ENCODE data around the gene DRAXIN.

The DRAXIN gene

DNA sequence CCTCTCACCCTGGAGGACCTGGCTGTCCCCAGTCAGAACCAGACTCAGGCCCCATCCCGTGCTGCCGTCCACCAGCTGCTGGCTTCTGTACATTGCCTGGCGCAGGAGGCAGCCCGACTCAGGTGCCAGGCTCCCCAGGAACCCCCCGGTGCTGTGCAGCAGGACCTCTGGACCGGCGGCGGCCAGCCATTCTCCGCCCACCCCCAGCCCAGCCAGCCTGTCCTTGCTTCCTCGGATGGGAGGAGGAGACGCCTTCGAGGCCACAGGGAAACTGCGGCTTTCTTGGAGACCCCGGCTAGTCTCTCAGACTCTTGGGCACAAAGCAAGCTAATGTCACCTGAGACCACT, 74.9 kb downstream of the DRAXIN start:
- DNase-seq = no peak

DNA sequence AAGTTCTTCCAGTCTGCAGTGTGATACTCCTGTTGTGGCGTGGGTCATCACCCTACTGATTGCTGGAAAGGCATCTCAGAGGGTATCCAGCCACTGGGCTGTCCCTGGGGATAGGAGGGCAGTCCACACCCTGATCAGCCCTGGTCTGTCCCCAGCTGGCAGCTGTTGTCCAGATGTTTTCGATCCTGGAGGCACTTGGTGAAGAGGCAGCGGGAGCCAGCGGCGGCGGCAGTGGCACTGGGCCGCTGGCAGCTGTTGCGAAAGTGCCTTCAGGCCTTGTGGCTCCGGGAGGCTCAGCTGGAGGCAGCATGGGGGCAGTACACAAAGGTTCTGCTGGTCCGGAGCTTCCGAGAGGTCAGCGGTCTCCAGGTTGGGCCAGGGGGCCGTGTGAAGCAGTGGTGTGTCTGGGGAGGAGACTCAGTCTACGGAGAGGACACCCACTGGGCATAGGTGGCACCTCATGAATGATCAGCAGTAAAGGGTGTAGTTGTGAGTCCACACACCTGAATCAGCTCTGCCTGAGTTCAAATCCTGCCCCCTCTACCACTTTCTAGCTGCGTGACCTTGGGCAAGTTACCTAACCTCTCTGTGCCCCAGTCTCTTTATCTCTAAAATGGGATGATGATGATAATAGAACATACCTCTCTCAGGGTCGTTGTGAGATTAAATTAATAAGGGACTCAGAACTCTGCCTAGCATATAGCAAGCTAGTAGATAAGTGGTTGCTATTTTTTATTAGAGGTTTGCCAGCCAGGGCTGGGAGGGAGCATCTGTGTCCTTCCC, 76.6 kb downstream of the DRAXIN start:
- no peak for DNase-seq

DNA sequence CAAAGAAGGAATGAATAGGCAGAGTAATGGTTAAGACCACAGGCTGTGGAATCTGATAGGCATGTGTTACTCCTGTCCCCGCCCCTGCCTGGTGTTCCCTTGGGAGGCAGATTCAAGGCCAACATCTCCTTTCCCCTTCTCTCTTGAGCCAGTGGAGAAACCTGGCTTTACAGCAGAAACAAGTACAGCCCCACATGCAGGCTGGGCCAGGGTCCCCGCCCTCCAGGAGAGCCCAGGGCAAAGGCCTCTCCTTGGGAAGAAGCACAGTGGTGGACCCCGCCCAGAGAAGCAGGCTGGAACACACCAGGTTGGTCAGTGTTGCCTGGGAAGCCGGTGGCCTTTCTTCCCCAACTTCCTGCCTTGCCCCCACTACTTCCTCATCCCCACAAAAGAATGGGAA, 77.3 kb downstream of the DRAXIN start:
- peak; percentile 40 for DNase-seq

DNA sequence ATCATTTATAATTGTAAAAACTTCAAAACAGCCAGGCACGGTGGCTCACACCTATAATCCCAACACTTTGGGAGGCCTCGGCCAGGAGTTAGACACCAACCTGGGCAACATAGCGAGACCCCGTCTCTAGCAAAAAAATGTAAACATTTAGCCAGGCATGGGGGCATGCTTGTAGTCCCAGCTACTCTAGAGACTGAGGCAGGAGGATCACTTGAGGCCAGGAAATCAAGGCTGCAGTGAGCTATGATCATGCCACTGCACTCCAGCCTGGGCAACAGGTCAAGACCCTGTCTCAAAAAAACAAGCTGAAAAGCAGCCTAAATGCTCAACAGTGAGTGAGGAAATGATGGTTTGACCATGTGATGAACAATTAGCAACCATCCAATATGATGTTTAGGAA, 77.8 kb downstream of the DRAXIN start:
- DNase-seq = no peak

GRCh38 chr1:11770011-11770410, 78.5 kb downstream of the DRAXIN start:
- DNase-seq = no peak

DNA sequence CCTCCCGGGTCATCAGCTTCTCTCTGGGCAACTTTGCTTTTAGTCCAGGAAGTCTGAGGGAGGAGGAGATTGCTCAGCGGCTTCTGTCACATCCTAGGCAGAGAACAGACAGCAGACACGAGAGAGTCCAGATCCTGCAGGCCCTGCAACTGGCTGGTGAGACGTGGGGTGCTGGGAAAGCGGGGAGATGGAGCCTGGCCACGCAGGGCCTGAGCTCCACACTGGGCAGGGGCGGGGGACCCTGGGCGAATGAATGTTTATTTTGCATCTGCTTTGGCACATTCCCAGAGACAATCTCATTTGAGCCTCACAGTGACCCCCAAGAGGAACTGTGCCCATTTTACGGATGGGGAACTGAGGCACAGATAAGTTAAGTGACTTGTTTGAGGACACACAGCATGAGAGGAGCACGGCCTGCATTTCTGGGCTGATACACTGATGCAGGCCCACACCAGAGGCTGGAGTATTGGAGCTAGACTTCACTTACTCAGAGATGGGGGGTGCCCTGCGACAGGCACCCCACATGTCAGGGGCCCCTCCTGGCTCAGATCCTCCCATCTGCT, 80.1 kb downstream of the DRAXIN start:
- DNase-seq = no peak

DNA sequence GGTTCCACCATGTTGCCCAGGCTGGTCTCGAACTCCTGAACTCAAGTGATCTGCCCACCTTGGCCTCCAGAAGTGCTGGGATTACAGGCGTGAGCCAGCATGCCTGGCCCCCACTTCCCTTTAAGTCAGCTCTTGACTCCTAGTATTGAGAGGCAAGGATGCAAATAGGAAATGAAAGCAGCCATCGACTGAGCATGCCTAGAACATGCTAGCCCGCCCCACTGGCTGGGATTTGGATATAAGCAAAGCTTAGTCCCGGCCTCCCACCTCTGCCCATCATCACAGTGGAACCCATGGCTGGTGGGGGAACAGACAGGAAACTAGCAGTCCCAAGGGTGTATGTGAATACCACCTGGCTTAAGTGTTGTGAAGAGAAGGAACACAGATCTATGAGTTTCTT, 80.9 kb downstream of the DRAXIN start:
- no peak for DNase-seq

GRCh38 chr1:11774753-11775152, 83.2 kb downstream of the DRAXIN start:
- no peak for DNase-seq
